Loucy (cell line): ENCODE results near the gene RBFOX2.

ENCODE experiments used
- H2AFZ ChIP-seq: fragments of 200-600 bp; sonication (generic); 2 replicates; pipeline ENCODE4 v1.6.0; 2016; ENCODE audit warnings: antibody characterized with exemption, mild to moderate bottlenecking, low read length, moderate library complexity
- H3F3A ChIP-seq: fragments of 200-600 bp; 2 replicates; pipeline ENCODE4 v1.6.0; 2016; ENCODE audit warnings: antibody characterized with exemption, low read depth, mild to moderate bottlenecking
- H3K27me3 ChIP-seq: fragments of 200-600 bp; sonication (generic); 2 replicates; pipeline ENCODE4 v1.6.1; 2014; ENCODE audit warnings: low read length, mild to moderate bottlenecking; ENCODE audit not compliant: insufficient read depth, poor library complexity, severe bottlenecking
- H3K36me3 ChIP-seq: fragments of 200-600 bp; sonication (generic); 2 replicates; pipeline ENCODE4 v1.6.1; 2016; ENCODE audit warnings: low read length; ENCODE audit not compliant: insufficient read depth
- H3K4me1 ChIP-seq: fragments of 200-600 bp; sonication (generic); 2 replicates; pipeline ENCODE4 v1.5.1; 2014; ENCODE audit warnings: low read length, mild to moderate bottlenecking; ENCODE audit not compliant: insufficient read depth, poor library complexity, severe bottlenecking
- H3K4me2 ChIP-seq: fragments of 200-600 bp; sonication (generic); 2 replicates; pipeline ENCODE4 v1.6.0; 2014; ENCODE audit warnings: antibody characterized with exemption, low read length, low read depth, mild to moderate bottlenecking; ENCODE audit not compliant: poor library complexity, severe bottlenecking
- H3K4me3 ChIP-seq: fragments of 200-600 bp; sonication (generic); 2 replicates; pipeline ENCODE4 v1.5.1; 2014; ENCODE audit warnings: low read length, mild to moderate bottlenecking, mixed read lengths; ENCODE audit not compliant: poor library complexity, severe bottlenecking
- H3K79me2 ChIP-seq: fragments of 200-600 bp; sonication (generic); 2 replicates; pipeline ENCODE4 v1.6.1; 2014; ENCODE audit warnings: low read length; ENCODE audit not compliant: insufficient read depth
- H3K9ac ChIP-seq: fragments of 200-600 bp; sonication (generic); 2 replicates; pipeline ENCODE4 v1.6.0; 2014; ENCODE audit warnings: mild to moderate bottlenecking, low read depth, low read length, moderate library complexity; ENCODE audit not compliant: poor library complexity, severe bottlenecking
- H3K9me2 ChIP-seq: fragments of 200-600 bp; sonication (generic); replicated peaks from 2 replicates; pipeline ENCODE4 v1.6.1; 2016; ENCODE audit warnings: low read depth, low read length, mixed read lengths
- H3K9me3 ChIP-seq: fragments of 200-600 bp; sonication (generic); 2 replicates; pipeline ENCODE4 v1.6.1; 2014; ENCODE audit warnings: mild to moderate bottlenecking, antibody characterized with exemption, low read length, low read depth; ENCODE audit not compliant: insufficient read depth
- H4K20me1 ChIP-seq: fragments of 200-600 bp; sonication (generic); 2 replicates; pipeline ENCODE4 v1.6.0; 2014; ENCODE audit warnings: antibody characterized with exemption, low read length, mild to moderate bottlenecking; ENCODE audit not compliant: insufficient read depth, poor library complexity, severe bottlenecking
- EZH2phosphoT487 ChIP-seq: fragments of 200-600 bp; IDR thresholded peaks from 2 replicates; pipeline ENCODE4 v1.6.1; 2018; ENCODE audit warnings: antibody characterized with exemption, mild to moderate bottlenecking, moderate library complexity, borderline replicate concordance
- TF ChIP-seq, protein P1 (sequence below): fragments of 200-600 bp; sonication (generic); conservative IDR thresholded peaks from 2 replicates; pipeline ENCODE4 v1.5.1; 2014; ENCODE audit warnings: mild to moderate bottlenecking, antibody characterized with exemption, low read length

Gene RBFOX2

DNA sequence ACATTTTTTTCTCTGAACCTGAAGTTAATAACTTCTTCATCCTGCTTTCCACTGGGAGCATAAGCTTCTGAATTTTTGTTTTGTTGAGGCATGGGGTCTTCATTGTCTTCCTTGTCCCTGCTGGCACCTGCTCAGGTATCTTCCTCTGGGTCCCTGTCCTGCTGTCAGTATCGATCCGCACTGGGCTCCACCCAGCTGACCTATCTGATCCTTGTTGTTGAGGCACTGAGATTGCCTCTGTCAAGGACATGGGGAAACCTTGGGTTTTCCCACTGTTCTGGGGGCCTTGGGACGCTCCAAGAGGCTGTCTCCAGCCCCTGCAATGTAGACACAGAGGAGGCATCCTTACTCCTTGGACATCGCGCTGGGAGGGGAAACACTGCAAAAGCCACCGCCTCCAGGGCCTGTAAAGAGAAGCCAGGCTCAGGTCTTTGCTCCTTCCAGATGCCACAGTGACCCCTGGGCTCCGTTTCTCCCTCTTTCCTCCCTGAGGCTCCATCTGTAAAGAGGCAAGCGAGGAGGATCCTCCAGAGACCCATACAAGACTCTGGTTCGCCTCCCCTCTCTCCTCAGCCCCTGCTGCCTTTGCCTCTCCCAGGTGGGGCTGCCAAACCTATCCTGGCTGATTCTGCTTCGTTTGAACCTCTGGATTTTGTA is 8.6 kb upstream of the RBFOX2 start:
- no peaks in the 10 kb centered on the region for H3K9me2 ChIP-seq
- no peaks in the 10 kb centered on the region for H4K20me1 ChIP-seq
- H3F3A ChIP-seq: no peaks in the 10 kb centered on the region
- no peaks in the 10 kb centered on the region for H3K79me2 ChIP-seq
- H3K36me3 ChIP-seq: no peaks in the 10 kb centered on the region
- no peaks in the 10 kb centered on the region for H3K9me3 ChIP-seq
- H3K4me3 ChIP-seq: no peak overlapping the region
- H3K27me3 ChIP-seq: no peaks in the 10 kb centered on the region
- H3K4me2 ChIP-seq: no peak overlapping the region
- H3K4me1 ChIP-seq: peaks cover 7% of the 10 kb centered on the region
- no peak overlapping the region for H3K9ac ChIP-seq
- no peak overlapping the region for H2AFZ ChIP-seq
- TF ChIP-seq, protein P1, sequence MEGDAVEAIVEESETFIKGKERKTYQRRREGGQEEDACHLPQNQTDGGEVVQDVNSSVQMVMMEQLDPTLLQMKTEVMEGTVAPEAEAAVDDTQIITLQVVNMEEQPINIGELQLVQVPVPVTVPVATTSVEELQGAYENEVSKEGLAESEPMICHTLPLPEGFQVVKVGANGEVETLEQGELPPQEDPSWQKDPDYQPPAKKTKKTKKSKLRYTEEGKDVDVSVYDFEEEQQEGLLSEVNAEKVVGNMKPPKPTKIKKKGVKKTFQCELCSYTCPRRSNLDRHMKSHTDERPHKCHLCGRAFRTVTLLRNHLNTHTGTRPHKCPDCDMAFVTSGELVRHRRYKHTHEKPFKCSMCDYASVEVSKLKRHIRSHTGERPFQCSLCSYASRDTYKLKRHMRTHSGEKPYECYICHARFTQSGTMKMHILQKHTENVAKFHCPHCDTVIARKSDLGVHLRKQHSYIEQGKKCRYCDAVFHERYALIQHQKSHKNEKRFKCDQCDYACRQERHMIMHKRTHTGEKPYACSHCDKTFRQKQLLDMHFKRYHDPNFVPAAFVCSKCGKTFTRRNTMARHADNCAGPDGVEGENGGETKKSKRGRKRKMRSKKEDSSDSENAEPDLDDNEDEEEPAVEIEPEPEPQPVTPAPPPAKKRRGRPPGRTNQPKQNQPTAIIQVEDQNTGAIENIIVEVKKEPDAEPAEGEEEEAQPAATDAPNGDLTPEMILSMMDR: no peak
- no peak for TF ChIP-seq EZH2phosphoT487

DNA sequence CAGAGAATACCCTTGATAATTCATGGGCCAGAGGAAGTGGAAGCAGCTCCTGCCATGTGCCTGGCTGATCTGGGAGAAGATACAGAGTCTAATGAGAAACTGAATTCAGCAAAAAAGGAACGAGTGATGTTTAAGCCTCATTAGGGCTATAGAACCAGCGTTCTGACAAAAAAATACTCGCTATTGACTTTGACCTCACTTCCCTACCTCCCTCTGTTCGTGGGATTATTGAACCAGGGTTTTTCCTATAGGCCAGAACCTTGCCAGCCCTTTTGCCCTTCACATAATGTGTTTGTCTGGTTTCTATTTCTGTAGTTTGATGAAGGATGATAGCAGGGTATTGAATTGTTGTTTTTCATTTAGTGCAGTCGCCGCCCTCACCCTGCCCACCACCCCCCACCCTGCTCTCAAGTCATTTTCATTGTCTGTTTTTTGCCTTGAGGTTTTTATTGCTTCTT is 7.6 kb upstream of the RBFOX2 start:
- Histone ChIP-seq H3K4me1 (peaks cover 7% of the 10 kb centered on the region), H3K9ac (no peak overlapping the region), H2AFZ (no peak overlapping the region), H3F3A (no peaks in the 10 kb centered on the region), H3K36me3 (no peaks in the 10 kb centered on the region), H4K20me1 (no peaks in the 10 kb centered on the region), H3K9me2 (no peaks in the 10 kb centered on the region), H3K4me2 (no peak overlapping the region), H3K27me3 (no peaks in the 10 kb centered on the region), H3K4me3 (no peak overlapping the region), H3K9me3 (no peaks in the 10 kb centered on the region), H3K79me2 (no peaks in the 10 kb centered on the region)
- no peak for TF ChIP-seq EZH2phosphoT487
- TF ChIP-seq, protein P1: no peak

DNA sequence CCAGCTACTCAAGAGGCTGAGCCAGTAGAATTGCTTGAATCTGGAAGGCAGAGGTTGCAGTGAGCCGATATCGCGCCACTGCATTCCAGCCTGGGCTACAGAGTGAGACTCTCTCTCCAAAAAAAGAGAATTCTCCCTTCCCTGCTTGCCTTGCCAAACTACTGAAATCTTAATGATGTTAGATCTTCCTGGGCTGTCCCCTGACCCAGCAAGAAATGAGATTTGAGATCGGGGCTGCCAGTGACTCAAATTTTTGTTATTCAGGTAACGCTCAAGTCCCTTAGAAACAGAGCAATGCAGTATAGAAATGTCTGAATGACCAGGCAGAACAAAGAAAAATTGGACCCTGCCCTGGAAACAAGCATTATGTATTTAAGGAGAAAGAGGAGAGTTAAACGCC is 4.0 kb upstream of the RBFOX2 start:
- no peaks in the 10 kb centered on the region for H4K20me1 ChIP-seq
- no peaks in the 10 kb centered on the region for H3K79me2 ChIP-seq
- H3K36me3 ChIP-seq: no peaks in the 10 kb centered on the region
- H3K9ac ChIP-seq: no peak overlapping the region
- H2AFZ ChIP-seq: no peak overlapping the region
- no peaks in the 10 kb centered on the region for H3K27me3 ChIP-seq
- no peaks in the 10 kb centered on the region for H3F3A ChIP-seq
- H3K9me2 ChIP-seq: no peaks in the 10 kb centered on the region
- no peak overlapping the region for H3K4me2 ChIP-seq
- no peak overlapping the region for H3K4me3 ChIP-seq
- H3K9me3 ChIP-seq: no peaks in the 10 kb centered on the region
- TF ChIP-seq, protein P1: no peak
- TF ChIP-seq EZH2phosphoT487: no peak
- peaks cover 19% of the 10 kb centered on the region for H3K4me1 ChIP-seq
